Right lobe of liver (tissue), 6 donors: ENCODE data around the gene NETO2. TPM values are rescaled to one million over a fixed set of nuclear protein-coding genes. Genes with fewer than 3 reads are reported as not detected.

Experiments
- ATAC-seq, 4 donors: fragments of 200-7000 bp; cut with Tn5 transposase; one replicate each; pipeline ENCODE4 v1.9.1; 2020; ENCODE audit warnings: mild to moderate bottlenecking in 4 of 4, moderate library complexity in 4 of 4
- DNase-seq, 3 donors: peaks; one replicate each; pipeline ENCODE4 v3.0.0-alpha.2; 2020
- H3K27ac ChIP-seq, 3 donors: fragments of 200-600 bp; one replicate each; pipeline ENCODE4 v1.8.0; 2022
- H3K27me3 ChIP-seq, 2 donors: fragments of 200-600 bp; one replicate each; pipeline ENCODE4 v1.8.0; 2022
- H3K36me3 ChIP-seq, 4 donors: fragments of 200-600 bp; sonication (generic) in 1 of 4; one replicate each; pipeline versions ENCODE4 v1.5.1 to v1.8.0; 2017 to 2022; ENCODE audit warnings: control low read depth in 1 of 4
- H3K4me1 ChIP-seq, 4 donors: fragments of 200-600 bp; sonication (generic) in 1 of 4; one replicate each; pipeline versions ENCODE4 v1.5.1 to v1.8.0; 2017 to 2022; ENCODE audit warnings: control low read depth in 1 of 4
- H3K4me3 ChIP-seq, 3 donors: fragments of 200-600 bp; one replicate each; pipeline ENCODE4 v1.8.0; 2022
- H3K9me3 ChIP-seq, 4 donors: fragments of 200-600 bp; sonication (generic) in 1 of 4; one replicate each; pipeline versions ENCODE4 v1.5.1 to v1.8.0; 2017 to 2022; ENCODE audit warnings: control low read depth in 1 of 4
- POLR2A ChIP-seq: fragments of 450-650 bp; IDR thresholded peaks from one replicate; pipeline ENCODE4 v1.6.1; 2017; ENCODE audit warnings: antibody characterized with exemption, mild to moderate bottlenecking
- WGBS: methylation state at CpG from one replicate; pipeline ENCODE4 v1.1.6; 2018; ENCODE audit warnings: low coverage, low lambda C conversion rate; ENCODE audit not compliant: insufficient coverage; ENCODE audit errors: missing lambda C conversion rate; 5-methylcytosine and 5-hydroxymethylcytosine counted together
- intact Hi-C, 2 donors: fragments of 100-400 bp; cut with DNase I; formaldehyde crosslinking; loops; one replicate each; pipeline versions ENCODE4 v1.11.2 to v1.14.1; 2022
- total RNA-seq, 6 experiments: library from RNA; depleted of rRNA in 2 of 6; stranded (reverse); fragments of >200 nt in 2 of 6; fragmentation: NEBNext Ultra II Directional in 3 of 6; extraction: Animal tissue kit (Norgen Biotek cat#: 25700) in 3 of 6; gene quantifications; one replicate each; pipeline versions ENCODE4 v1.1.0 to v1.2.4, GENCODE V29; 2016 to 2023
- TF ChIP-seq, protein P1 (sequence below), 4 donors: fragments of 200-600 bp in 3 of 4; fragments of 450-650 bp in 1 of 4; IDR thresholded peaks; one replicate each; pipeline versions ENCODE4 v1.5.1 to v1.8.0; 2016 to 2022; ENCODE audit warnings: antibody characterized with exemption in 4 of 4, mild to moderate bottlenecking in 2 of 4
- donor health status: DM: no; HTN: yes; CAD: no.
- donor health status: DM: no; HTN: no; CAD: no.
- donor health status: DM: no; HTN: no; CAD: no.
- donor health status: DM: no; HTN: yes; CAD: no.
- donor health status: DM: no; HTN: yes; CAD: no.

NETO2 gene
- total RNA-seq, 6 experiments from 2014 or later: 0.29 to 1.6 (median 0.66) TPM

DNA sequence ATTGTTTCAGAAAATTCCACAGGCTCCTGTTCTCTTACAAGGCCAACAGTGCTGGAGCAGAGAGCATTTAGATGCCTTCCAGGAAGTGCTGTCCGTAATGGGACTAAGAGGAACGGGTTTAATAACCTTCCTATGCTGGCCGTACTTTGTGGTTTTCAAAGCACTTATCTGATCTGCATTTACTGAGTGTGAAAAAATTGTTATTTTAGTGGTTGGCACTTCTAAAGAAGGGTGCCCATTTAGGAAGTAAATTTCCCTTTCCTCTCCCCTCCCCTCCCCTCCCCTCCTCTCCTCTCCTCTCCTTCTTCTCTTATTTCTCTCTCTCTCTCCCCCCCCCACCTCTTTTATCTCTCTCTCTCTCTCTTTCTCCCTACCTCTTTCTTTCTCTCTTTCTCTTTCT lies 98.3 kb downstream of the NETO2 start:
- Histone ChIP-seq H3K9me3 (no peaks in the 10 kb centered on the region), H3K27ac (no peak overlapping the region), H3K4me1 (no peaks in the 10 kb centered on the region), H3K36me3 (no peaks in the 10 kb centered on the region), H3K27me3 (no peaks in the 10 kb centered on the region), H3K4me3 (no peak overlapping the region)
- DNase-seq: no peak
- WGBS: 19% methylated on average over 3 of the region's 3 CpGs
- ATAC-seq: no peak
- intact Hi-C loops: no loop called here
- no peak for TF ChIP-seq POLR2A
- TF ChIP-seq, protein P1, sequence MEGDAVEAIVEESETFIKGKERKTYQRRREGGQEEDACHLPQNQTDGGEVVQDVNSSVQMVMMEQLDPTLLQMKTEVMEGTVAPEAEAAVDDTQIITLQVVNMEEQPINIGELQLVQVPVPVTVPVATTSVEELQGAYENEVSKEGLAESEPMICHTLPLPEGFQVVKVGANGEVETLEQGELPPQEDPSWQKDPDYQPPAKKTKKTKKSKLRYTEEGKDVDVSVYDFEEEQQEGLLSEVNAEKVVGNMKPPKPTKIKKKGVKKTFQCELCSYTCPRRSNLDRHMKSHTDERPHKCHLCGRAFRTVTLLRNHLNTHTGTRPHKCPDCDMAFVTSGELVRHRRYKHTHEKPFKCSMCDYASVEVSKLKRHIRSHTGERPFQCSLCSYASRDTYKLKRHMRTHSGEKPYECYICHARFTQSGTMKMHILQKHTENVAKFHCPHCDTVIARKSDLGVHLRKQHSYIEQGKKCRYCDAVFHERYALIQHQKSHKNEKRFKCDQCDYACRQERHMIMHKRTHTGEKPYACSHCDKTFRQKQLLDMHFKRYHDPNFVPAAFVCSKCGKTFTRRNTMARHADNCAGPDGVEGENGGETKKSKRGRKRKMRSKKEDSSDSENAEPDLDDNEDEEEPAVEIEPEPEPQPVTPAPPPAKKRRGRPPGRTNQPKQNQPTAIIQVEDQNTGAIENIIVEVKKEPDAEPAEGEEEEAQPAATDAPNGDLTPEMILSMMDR (IDR thresholded peaks at IDR 0.05): no peak

DNA sequence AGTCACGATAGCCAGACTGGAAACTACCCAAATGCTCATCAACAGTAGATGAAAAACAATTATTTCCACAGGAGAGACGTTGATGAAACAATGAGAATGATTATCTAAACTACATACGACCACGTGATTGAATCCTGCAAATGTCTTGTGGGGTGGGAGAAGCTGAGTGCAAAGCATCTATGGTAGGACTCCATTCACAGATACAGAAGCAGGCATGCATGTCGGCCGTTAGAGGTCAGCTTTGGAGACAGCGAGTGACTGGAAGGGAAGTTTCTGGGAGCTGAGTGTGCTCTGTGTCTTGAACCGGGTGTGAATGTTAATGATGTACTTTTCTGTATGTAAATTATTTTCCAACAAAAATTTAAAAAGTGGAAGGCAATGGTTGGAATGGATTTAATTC lies 98.7 kb downstream of the NETO2 start:
- TF ChIP-seq, protein P1 (IDR thresholded peaks at IDR 0.05): no peak
- TF ChIP-seq POLR2A: no peak
- DNase-seq: no peak
- no peak for ATAC-seq
- WGBS: 44% methylated on average over 8 of the region's 8 CpGs
- intact Hi-C loops: no loop called here
- Histone ChIP-seq H3K4me3 (no peak overlapping the region), H3K4me1 (no peaks in the 10 kb centered on the region), H3K36me3 (no peaks in the 10 kb centered on the region), H3K27ac (no peak overlapping the region), H3K27me3 (no peaks in the 10 kb centered on the region), H3K9me3 (no peaks in the 10 kb centered on the region)

DNA sequence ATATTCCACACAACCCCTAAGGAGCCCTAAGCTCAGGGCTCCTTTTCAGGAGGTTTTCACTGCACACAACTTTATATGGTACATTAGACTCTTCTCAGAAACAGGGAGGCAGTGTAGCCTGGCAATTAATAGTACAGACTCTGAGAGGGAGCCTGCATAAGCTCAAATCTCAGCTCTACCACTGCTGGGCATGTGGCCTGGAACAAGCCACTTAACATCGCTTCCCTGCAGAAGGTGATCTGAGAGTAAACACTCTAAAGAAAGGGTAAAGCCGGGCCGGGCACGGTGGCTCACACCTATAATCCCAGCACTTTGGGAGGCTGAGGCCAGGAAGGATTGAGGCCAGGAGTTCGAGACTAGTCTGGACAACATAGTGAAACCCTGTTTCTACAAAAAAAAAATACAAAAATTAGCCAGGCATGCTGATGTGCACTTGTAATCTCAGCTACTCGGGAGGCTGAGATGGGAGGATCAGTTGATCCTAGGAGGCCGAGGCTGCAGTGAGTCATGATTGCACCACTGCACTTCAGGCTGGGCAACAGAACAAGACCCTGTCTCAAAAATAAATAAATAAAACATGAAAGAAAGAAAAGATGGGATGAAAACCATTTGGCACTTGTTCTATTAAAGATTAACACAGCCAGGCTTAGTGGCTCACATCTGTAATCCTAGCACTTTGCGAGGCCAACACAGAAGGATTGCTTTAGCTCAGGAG lies 99.6 kb downstream of the NETO2 start:
- no peak for ATAC-seq
- 80% methylated on average over 4 of the region's 8 CpGs for WGBS
- intact Hi-C loops: no loop called here

DNA sequence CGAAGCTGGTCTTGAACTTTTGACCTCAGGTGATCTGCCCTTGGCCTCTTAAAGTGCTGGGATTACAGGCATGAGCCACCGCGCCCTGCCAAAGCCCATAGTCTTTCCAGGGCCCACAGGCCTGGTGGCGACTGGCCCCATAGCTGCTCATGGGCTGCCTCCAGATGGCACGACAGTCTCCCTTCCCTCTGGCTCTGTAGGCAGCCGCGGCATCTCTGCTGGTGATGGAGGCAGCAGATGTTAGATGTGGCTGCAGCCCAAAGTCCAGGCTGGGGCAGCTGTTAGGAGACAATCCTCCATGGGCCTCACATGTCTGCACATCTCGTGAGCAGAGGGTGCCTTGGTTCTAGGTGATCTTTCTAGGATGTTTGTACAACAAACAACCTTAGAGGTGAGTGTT lies 100.5 kb downstream of the NETO2 start:
- WGBS: 100% methylated on average over 4 of the region's 8 CpGs
- no peaks in the 10 kb centered on the region for H3K36me3 ChIP-seq
- DNase-seq (no peak), ATAC-seq (no peak)
- no peak overlapping the region for H3K27ac ChIP-seq
- no peaks in the 10 kb centered on the region for H3K9me3 ChIP-seq
- no peaks in the 10 kb centered on the region for H3K27me3 ChIP-seq
- H3K4me1 ChIP-seq: no peaks in the 10 kb centered on the region
- intact Hi-C loops: no loop called here
- TF ChIP-seq, protein P1 (IDR thresholded peaks at IDR 0.05): no peak
- TF ChIP-seq POLR2A: no peak
- no peak overlapping the region for H3K4me3 ChIP-seq

More for the DNA sequence above, 99.6 kb downstream of the NETO2 start:
- H3K4me3 ChIP-seq: no peak overlapping the region
- no peaks in the 10 kb centered on the region for H3K27me3 ChIP-seq
- no peak overlapping the region for H3K27ac ChIP-seq
- TF ChIP-seq, protein P1 (IDR thresholded peaks at IDR 0.05): no peak
- TF ChIP-seq POLR2A: no peak
- H3K9me3 ChIP-seq: no peaks in the 10 kb centered on the region
- H3K36me3 ChIP-seq: no peaks in the 10 kb centered on the region
- no peak for DNase-seq
- no peaks in the 10 kb centered on the region for H3K4me1 ChIP-seq
